HG03135 (cell line): Measurements from ENCODE around the gene ADGRL3.
"Not testable (repeated sequence)": the region's sequence is repeated elsewhere in the genome, so short reads cannot be mapped to it uniquely, and the experiment has no call there.

Experiments used
- ATAC-seq: cut with Tn5 transposase; IDR thresholded peaks from one replicate; pipeline ENCODE4 v1.9.1; 2021; ENCODE audit warnings: mild to moderate bottlenecking, moderate library complexity; ENCODE audit not compliant: unreplicated experiment

ADGRL3 gene

DNA sequence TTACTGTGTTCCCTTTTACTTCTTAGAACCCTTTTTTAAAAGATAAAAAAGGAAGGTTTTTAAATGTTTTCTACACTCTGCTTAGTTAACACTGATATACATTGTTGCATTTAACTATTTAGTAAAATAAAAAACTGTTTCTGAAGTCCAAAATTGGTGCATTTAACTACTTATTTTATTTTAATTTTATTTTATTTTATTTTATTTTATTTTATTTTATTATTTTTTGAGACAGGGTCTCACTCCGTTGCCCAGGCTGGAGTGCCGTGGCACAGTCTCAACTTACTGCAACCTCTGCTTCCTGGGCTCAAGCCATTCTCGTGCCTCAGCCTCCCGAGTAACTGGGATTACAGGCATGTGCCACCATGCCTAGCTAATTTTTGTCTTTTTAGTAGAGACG is 652.0 kb downstream of the ADGRL3 start:
- ATAC-seq = not testable (repeated sequence)

DNA sequence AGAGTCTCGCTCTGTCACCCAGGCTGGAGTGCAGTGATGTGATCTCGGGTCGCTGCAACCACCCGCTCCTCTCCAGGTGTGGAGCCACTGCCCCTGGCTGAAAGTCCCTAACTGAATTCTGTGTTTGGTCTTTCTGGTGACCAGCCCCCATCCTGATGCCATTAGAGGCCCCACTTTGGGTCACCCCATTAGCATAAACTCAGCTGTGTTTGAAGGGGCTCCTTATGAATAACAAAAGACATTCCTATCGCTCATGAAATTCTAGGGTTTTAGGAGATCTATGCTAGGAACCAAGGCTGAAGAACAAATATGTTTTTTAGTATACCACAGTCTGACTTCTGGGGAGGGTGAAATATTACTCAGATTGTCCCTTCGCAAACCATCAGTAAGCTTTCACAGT is 652.9 kb downstream of the ADGRL3 start:
- ATAC-seq = no peak

DNA sequence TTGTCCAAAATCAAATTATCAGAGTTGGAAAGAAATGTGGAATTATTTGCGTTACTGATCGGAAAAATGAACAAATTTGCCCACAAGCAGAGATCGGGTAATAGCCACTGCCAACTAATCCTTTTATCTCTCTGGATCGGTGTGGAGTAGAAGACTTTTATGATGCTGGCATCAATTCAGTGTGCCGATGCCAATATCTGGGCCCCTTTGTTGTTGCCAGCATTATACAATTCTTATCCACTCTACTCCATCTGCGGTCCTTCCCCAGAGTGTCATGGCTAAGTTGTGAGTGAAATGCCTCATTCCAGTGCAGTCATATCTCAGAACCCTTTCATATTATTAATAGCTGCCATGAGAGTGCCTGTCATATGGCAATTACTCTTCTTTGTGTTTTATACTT is 660.2 kb downstream of the ADGRL3 start:
- ATAC-seq = no peak

DNA sequence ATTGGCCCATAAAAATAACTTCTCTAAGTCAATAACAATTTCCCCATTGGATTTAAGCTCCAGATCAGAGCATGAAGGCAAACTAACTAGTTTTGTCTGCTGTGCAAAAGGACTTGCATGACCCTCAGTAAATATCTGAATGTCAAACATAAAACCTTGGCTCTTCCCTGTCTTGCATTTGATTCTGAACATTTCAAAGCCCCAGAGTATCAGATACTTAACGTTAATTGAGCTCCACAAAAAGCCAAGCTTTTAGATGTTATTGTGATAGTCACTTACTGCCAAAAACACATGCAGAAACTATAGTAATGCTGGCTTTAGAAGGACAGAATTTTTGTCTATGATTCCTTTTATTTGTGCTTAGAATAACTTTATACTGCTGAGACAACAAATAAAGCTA is 664.2 kb downstream of the ADGRL3 start:
- ATAC-seq = no peak

DNA sequence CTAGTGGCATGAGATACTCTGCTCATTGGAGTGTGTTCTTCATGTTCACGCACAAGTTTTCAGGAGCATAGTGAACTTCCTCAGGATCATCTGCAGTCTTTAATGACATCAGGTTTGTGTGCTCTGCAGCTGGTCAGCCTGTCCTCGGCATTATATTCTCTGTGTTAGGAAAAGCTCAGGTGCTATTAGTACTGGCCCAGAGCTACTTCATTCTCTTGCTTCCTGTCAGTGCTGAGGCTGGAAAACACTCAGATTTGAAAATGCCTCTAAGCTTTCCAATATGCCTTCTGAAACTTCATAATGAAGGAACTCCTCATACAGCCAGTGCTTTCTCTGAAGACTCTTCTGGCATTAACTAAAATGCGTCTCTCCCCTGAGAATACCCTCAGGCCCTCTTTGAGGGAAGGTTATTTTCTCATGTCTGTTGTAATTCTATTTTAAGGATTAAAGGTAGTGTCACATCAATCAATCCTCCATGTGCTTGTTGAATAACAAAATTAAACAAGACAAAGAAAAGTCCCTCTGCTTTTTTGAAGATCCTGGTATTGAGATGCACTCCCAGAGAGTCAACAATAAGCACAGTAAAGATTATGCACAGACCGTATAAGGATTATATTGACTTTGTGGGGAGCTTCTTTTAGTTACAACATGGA is 666.4 kb downstream of the ADGRL3 start:
- no peak for ATAC-seq

DNA sequence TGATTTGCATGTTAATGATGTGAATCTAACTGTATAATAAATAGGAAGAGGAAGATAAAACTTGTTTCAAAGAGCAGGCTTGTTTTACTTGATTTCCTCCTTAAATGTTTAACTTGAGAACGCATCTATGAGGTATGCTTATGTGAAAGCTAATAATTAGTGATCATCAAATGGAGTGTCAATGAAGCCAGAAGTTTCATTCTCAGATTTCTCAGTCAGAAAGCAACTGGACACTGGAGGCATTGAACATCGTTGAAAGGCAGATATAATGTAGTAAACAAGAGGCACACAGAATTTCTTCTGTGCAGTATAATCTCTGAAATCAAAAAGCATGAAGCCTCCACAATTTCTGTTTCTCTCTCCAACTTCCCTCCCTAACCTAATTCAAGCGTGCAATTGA is 672.9 kb downstream of the ADGRL3 start:
- no peak for ATAC-seq

DNA sequence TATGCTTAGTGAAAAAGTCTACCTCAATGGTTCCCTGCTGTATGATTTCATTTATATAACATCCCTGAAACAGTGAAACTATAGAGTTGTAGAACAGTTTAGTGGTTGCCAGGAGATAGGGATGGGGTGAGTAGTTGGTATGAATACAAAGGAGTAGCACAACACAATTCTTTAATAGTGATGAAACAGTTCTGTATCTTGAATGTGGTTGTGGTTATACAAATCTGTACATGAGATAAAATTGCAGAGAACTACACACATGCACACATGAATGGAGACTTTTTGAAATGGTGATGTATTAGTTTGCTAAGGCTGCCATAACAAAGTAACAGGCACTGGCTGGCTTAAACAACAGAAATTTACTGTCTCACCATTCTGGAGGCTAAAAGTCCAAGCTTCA is 677.1 kb downstream of the ADGRL3 start:
- ATAC-seq = no peak

DNA sequence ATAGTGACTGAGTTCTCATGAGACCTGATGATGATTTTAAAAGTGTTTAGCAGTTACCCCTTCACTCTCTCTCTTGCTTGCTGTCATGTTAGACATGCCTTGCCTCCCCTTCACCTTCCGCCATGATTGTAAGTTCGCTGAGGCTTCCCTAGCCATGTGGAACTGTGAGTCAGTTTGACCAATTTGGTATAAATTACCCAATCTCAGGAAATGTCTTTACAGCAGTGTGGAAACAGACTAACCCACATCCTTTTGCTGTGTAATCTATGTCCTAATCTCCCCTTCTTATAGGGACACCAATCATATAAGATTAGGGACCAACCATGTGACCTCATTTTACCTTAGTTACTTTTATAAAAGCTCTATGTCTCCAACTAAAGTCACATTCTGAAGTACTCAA is 677.8 kb downstream of the ADGRL3 start:
- no peak for ATAC-seq

DNA sequence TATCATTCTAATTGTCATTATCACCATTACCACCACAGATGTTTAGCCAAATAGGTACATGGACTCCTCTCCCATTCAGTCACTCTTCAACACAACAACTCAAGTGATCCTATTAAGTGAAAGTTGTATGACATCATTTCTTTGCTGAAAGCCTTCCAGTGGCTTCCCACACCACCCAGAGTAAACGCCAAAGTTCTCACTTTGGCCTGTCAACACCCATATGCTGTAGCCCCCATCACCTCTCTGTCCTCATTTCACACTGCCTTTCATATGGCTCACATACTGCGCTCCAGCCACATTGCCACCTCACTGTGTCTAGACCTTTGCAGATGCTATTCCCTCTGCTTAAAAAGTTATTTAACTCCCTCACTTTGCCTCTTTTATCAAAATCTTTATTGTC is 682.3 kb downstream of the ADGRL3 start:
- no peak for ATAC-seq

DNA sequence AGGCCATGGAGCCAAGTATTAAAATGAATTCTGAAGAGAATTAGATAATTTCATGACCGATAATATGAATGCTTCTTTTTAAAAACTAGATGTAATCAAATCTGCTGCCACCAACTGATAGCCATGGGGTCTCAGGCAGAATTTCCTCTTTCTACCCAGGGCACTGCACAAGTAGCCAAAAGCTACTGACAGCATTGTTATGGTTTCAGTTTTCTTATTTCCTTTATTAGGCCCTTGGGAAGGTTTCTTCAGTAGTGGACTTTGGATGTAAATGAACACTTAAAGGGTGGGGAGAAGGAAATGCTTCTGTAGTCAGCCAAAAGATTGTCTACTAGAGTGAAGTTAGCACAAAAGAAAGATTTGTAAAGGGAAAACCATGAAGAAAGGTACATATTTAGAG is 686.0 kb downstream of the ADGRL3 start:
- no peak for ATAC-seq

DNA sequence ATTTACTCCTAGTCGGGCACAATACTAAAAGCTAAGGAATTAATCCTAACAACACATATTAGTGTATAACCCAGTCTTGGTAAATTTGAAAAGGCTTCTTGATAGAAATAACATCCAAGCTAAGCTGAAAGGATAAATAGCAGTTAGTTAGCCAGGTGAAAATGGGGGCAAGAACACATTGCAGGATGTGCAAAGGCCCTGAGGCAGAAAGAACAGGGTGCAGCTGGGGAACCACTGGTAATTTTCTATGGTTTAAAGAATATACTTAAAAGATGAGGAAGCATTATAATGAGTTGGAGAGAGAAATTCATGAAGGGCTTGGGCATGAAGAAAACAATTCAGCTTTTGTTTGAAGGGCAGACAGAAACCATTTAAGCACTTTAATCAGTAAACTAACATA is 689.0 kb downstream of the ADGRL3 start:
- ATAC-seq = no peak

DNA sequence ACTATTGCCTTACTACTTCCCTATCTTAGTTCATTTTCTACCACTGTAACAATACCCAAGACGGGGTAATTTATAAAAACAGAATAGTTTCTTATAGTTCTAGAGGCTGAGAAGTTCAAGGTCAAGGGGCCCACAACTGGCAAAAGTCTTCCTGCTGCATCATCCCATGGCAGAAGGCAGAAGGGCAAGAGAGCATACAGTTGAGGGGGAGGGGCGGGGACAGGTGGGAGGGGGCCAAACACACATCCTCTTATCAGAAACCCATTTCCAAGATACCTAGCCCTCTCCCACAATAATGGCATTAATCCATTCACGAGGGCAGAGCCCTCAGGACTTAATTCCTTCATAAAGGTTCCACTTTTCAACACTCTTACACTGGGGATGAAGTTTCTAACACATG is 690.2 kb downstream of the ADGRL3 start:
- ATAC-seq = no peak

DNA sequence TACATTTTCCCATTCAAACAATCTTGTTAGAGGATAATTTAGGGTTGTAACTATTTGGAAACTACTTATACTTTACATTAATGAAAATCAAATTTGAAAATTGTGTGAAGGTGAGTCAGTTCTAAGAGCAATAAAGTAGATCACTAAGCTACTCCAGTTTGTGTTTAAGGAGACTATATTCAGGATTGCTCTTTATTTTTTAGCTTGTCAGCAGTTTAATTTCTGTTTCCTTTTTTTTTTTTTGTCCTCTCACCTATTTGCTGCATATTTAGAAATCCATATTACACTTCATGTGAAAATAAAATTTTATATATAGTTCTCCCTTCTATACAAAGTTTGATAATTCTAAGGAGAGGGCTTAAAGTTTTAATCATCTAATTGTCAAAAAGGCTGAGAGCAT is 691.8 kb downstream of the ADGRL3 start:
- no peak for ATAC-seq

DNA sequence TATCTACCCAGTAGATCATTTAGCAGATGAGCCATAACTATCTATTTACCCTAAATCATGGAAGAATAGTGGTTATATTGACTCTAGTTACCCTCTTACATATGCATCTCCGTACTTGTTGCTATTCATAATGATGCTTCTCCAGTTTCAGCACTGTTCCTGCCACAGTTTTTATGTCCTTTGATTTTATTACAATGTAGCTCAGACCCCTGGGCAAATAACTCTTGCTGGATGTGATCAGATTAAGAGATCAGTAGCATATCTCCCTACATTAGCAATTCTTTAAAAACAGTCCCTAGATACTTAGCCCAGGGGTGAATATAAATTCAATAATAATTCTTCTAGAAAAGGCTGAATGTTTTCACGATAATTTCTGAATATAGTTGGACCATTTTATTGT is 696.5 kb downstream of the ADGRL3 start:
- no peak for ATAC-seq

DNA sequence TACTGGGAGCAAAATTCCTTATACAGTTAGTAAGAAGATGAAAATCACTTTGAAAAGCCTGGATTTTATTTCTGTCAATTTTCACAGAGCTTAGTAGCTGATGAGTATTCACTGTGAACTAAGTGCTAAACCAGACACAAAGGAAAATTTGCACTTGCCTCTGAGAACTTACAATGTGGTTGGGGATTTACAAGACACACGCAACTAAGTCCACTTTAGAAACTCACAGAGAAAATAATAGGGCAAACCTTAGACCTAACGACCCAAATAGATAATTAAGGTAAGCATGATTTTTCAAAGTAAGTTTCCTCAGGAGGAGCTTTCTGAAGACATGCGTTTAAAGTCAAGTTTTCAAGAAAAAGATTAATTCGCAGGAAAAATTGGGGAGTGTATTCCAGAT is 708.9 kb downstream of the ADGRL3 start:
- ATAC-seq = no peak

DNA sequence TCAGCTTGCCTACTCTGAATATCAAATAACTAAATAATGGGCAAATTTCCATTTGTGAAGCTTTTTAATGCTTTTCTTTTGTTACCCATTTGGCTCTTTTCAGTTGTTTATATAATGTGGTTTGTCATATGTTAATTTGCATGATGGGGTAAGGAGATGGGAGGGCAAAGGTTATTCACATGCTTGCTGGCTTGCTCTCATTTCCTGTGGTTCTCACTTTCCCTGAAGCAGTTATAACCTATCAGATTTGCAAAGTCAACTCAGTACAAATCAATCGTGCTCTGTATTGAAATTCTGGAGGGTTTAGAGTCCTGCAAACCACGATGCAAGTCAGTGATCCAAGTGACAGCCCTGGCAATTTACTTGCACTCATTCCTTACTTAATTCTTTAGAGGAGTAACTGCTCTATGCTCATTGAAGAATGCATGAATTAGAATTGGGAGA is 711.2 kb downstream of the ADGRL3 start:
- no peak for ATAC-seq

DNA sequence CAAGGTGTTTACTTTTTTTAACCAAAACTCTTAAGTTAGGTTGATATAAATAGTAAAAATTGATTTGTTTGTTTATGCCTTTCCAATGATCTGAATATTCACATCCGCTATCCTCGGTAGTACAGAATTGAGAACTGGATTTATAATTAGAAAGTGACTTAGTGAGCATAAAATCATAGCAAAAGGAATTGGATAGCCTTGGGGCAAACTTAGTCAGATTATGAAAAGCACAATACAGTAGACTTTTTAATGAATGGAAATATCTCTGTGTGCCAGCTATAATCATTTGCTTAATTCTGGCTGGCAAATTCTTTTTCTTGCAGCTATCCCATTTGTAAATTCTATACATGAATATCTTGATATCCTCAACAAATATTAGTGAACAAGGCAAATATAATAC is 713.5 kb downstream of the ADGRL3 start:
- ATAC-seq = no peak

DNA sequence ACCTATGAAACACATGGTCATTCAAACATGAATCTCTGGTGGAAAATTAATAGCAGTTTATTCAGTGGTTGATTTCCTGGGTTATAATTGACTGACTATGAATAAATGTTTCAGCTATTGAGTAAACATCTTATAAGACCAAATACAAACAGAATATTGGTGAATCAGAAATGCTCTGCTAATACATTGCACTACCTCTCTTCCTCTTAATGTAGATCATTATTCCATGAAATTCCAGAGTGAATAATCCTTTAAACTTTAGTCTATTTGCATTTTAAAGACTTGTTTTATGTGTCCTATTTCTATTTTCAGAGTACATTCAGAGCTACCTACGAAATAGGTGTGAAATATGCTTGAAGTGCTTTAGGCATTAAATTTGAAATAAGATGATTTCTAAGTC is 715.4 kb downstream of the ADGRL3 start:
- no peak for ATAC-seq

DNA sequence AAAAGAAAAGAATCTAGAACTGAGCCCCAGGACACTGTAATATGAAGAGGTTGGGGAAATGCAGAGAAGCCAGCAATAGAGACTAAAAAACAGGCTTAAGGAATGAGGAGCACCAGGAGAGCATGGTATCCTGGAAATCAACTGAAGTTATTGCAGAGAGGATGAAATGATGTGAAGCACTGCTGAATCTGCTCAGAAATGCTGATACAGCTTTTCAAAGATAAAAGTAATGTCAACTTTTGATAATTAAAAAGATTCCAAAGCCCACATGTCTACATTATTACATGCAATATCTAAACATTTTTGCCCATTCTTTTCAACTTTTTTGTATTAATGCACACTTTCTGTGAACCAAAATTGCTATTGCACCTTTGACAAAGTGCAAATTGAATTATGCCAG is 718.4 kb downstream of the ADGRL3 start:
- no peak for ATAC-seq

DNA sequence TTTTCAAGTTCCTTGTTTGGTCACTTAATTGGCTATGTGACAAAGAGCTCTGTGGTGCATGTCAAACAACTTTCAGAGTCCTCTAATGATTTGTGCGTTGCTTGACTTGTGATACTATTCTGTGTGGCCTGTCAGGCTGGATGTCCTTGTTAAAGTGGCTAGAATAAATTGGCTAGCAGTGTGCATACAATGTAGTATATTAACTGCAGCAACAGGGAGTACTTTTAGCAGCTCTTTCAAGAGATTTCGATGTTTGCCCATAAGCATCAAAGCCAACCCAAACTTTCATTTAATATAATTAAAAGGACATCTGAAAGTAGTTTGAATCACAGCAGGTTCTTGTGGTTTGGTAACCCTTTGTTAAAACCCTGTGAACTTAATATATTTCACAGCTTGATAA is 718.9 kb downstream of the ADGRL3 start:
- no peak for ATAC-seq

DNA sequence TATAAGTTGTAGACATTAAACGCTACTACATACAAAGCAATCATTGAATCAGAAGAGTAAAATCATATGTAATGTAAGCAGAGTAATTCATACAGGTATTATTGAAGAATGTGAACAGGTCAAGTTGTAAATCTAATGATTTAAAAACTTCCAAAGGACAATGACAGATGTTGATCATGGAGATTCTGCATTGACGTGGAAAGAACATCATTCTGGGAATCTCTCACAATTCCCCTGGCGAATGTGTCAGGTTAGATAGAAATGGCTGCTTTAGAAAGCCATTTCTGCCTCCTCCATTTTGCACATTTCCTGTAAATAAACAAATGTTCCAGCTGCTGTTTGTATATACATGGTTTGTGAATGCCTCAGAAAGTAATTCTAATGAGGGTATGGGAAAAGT is 719.4 kb downstream of the ADGRL3 start:
- ATAC-seq = no peak

DNA sequence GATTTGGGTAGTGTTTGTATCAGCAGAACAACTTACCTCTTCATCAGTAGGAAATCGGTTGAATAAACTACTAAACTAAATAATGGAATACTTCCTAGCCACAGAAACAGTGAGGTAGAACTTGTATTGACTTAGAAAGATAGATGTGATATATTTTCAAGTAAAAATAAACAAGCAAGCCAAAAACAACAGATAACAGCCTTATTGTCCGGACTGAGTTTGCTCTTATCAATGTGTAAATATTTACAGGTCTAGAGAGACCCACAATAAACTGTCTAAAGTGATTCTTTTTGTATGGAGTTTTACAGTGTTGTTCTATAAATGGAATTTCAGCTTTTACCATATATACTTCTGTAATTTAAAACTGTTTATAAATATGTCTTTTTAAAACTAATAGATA is 721.8 kb downstream of the ADGRL3 start:
- no peak for ATAC-seq

DNA sequence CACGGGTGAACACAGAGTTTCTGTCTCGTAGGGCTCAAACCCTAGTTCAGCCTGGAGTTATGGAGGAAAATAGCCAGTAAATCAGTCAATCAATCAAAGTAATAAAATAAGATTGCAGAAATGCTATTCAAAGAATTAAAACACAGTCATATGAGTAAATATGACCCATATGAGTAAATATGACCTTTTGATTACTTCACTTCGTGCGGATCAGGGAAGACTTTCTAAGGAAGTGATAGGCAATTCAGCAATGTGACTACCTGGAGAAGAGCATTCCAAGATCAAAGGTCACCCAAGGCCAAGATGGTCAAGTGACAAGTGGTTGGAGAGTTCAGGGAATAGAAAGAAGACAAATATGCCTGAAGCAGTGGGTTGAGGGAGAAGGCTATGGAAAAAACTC is 722.6 kb downstream of the ADGRL3 start:
- no peak for ATAC-seq

DNA sequence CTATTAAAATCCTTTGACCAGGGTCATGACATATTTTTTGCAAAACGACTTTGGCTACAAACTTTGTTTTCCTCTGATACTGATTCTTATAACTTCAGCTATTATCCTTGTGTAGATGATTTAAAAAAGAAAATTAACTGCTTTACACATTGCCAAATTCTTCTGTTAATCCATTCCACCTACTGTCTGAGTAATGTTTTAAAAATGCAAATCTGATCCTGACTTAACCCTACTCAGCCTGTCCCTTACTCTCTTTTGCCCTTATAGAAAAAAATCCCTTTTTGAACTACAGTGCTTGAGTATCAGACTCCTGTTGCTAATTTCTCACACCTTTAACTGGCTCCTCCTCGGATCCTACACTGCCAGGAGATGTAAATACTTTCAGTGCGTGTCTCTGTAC is 723.1 kb downstream of the ADGRL3 start:
- no peak for ATAC-seq
